DND-41 (cell line): Measurements from ENCODE around the gene IL17F.

ENCODE experiments used
- CTCF ChIP-seq: IDR thresholded peaks from 2 replicates; pipeline ENCODE4 v1.5.1; 2012; ENCODE audit warnings: borderline replicate concordance, low read length, moderate library complexity, mild to moderate bottlenecking; ENCODE audit not compliant: poor library complexity, severe bottlenecking; ENCODE audit errors: extremely low read depth
- EZH2 ChIP-seq: IDR thresholded peaks from 3 replicates; pipeline ENCODE4 v1.6.1; 2012; ENCODE audit warnings: borderline replicate concordance, low read depth, mild to moderate bottlenecking, moderate library complexity, low read length, inconsistent platforms; ENCODE audit not compliant: severe bottlenecking

- TF ChIP-seq CTCF (no peak), EZH2 (no peak)
These were observed 43.9 kb upstream of the IL17F start for GRCh38 chr6:52288216-52288615.
